ENCODE measurements around the gene ZYX.

The ZYX gene

GRCh38 chr7:143362131-143363015, 18.8 kb upstream of the ZYX start, which contains the start of gene FAM131B:
Gene FAM131B, minus strand, starts transcription at chr7:143362713. Its CDS starts 110 bp downstream, at chr7:143362603.
- DNase-seq (ENCODE audit: low read depth in 2 of 2), result no peak

GRCh38 chr7:143363016-143363937, 17.9 kb upstream of the ZYX start:
- DNase-seq (ENCODE audit: low read depth in 2 of 2), result no peak

GRCh38 chr7:143367972-143368371, 13.2 kb upstream of the ZYX start:
- no peak for DNase-seq (ENCODE audit: low read depth in 2 of 2)

- DNase-seq (ENCODE audit: low read depth in 2 of 2), result no peak
Measured at GRCh38 chr7:143368387-143368786, 12.8 kb upstream of the ZYX start.

- no peak for DNase-seq (ENCODE audit: low read depth in 2 of 2)
Measured at GRCh38 chr7:143369678-143370651, 11.2 kb upstream of the ZYX start.

DNA sequence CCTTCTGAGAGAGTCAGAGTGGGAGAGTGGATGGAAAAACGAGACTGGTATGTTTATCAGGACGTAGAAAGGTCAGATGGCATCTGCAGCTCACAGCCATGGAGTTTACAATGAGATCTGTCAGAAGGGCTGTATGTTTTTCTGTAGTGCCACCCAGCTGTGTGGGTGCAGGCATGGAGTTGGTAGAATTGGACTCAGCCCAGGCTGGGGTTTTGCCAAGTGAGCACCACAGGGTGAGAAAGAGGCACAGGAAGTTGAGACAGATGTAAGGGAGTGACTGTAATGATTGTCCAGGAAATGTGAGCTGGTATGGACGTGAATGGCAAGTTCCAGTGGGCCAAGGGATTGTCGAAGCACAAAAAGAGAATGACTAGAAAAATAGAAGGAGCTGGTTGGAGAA, 9.1 kb upstream of the ZYX start:
- DNase-seq (ENCODE audit: low read depth in 2 of 2), result no peak

GRCh38 chr7:143373255-143373794, 7.8 kb upstream of the ZYX start:
- no peak for DNase-seq (ENCODE audit: low read depth in 2 of 2)

DNA sequence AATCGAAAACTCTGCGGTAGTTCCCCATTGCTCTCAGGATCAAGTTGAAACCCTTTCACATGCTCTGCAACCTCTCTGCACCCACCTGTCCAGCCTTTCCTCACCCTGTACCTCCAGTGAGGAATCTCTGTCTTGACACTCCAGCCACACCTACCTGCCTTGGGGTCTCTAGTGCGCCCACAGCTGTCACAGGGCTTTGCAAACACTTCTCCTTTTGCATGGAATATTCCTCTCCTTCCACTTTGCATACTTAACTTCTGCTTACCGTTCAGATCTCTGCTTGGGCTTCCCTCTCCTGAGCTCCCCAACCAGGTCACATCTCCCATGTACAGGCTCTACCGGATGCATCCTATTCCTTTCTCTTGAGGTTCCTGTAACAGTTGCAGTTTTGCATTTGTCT, 6.6 kb upstream of the ZYX start:
- DNase-seq (ENCODE audit: low read depth in 2 of 2), result no peak

- DNase-seq (ENCODE audit: low read depth in 2 of 2), result peak in 1 of 2 donors; percentile 53
Measured at GRCh38 chr7:143375298-143376034, 5.7 kb upstream of the ZYX start.

GRCh38 chr7:143376396-143376795, 4.7 kb upstream of the ZYX start:
- DNase-seq (ENCODE audit: low read depth in 2 of 2), result no peak

GRCh38 chr7:143379611-143380259, 1.4 kb upstream of the ZYX start:
- no peak for DNase-seq (ENCODE audit: low read depth in 2 of 2)

DNA sequence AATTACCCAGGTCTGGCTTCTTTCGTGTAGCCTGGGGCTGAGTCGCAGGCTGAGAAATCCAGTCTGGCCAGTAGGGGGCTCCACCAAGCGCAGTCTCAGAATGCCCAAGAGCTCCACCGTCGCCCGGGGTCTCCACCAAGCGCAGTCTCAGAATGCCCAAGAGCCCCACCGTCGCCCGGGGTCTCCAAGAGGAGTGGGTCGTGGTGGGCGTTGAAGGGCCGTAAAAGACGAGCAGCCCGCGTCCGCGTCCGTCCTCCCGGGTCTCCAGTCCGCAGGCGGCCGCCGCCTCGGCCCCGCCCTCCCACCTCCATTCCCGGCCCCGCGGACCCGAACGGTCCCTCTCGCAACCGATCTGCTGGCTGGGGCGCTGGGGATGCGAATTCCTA, 892 bp upstream of the ZYX start:
- peak; percentile 66 to 74 for DNase-seq (ENCODE audit: low read depth in 2 of 2)

- no peak for DNase-seq (ENCODE audit: low read depth in 2 of 2)
Measured at GRCh38 chr7:143381427-143382125, 431 bp downstream of the ZYX start.

DNA sequence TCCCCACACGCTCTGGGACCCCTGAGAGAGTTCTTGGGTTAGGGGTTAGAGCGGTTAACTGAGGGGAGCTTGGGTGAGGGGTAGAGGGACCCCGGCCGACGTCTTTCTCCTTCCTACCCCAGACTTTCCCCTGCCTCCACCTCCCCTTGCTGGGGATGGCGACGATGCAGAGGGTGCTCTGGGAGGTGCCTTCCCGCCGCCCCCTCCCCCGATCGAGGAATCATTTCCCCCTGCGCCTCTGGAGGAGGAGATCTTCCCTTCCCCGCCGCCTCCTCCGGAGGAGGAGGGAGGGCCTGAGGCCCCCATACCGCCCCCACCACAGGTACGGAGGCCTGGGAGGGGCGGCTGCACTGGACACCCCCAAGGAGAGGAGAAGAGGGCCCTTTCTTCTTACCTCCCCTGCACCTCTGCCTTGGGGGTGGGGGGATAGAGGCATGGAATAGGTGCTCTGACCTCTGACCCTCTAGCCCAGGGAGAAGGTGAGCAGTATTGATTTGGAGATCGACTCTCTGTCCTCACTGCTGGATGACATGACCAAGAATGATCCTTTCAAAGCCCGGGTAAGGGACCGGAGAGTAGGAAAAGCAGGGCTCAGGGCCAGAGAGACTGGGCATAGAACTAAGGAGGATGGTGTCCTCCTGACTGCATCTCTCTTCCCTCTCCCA, 1.1 kb downstream of the ZYX start:
- no peak for DNase-seq (ENCODE audit: low read depth in 2 of 2)

- no peak for DNase-seq (ENCODE audit: low read depth in 2 of 2)
Measured at GRCh38 chr7:143382791-143383641, 1.9 kb downstream of the ZYX start.

DNA sequence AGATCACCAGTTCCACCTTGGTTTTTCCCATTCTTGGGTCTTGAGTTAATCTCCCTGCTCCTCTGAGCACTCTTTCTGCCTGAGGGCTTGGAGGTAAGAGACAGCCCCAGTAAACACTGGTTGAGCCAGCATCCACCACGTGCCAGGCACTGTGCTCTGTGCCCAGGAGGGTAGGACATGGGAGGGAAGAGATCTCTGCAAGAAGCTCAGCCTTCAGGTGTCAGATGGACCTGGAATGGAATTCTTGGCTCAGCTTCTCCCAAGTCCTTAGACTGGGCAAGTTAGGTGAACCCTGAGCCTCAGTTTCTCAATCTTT, 2.5 kb downstream of the ZYX start:
- no peak for DNase-seq (ENCODE audit: low read depth in 2 of 2)

GRCh38 chr7:143384148-143384547, 3.0 kb downstream of the ZYX start:
- DNase-seq (ENCODE audit: low read depth in 2 of 2), result no peak

Measured in stimulated activated CD8-positive, alpha-beta memory T cell treated with anti-CD3 and anti-CD28 coated beads, Interleukin-15, amount 100 ng/mL, for 4 hours (primary cell).